ELR (cell line): ENCODE results near the gene ATP6V1G2.
"Not testable (repeated sequence)": the region's sequence is repeated elsewhere in the genome, so short reads cannot be mapped to it uniquely, and the experiment has no call there.

Experiments used
- DNase-seq: peaks from one replicate; pipeline ENCODE4 v3.0.0-alpha.2; 2015; ENCODE audit warnings: low read depth

Gene ATP6V1G2

GRCh38 chr6:31546339-31546957 lies at the start of gene ATP6V1G2:
ATP6V1G2 (minus strand) TSS chr6:31546608; CDS start chr6:31546559, 49 bp downstream.
- peak; percentile 93 for DNase-seq

GRCh38 chr6:31592396-31592771 lies 46.0 kb upstream of the ATP6V1G2 start:
- no peak for DNase-seq

DNA sequence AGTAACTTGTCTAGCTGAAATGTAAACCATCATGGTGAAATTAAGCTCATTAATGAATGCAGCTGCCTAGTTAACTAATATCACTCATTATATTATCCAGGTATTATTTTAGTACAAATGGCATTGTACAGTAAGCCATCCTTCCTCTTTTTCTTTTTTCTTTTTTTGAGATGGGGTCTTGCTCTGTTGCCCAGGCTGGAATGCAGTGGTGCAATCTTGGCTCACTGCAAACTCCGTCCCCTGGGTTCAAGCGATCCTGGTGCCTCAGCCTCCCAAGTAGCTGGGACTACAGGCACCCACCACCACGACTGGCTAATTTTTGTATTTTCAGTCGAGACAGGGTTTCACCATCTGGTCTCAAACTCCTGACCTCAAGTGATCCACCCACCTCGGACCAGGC lies 44.3 kb upstream of the ATP6V1G2 start:
- not testable (repeated sequence) for DNase-seq

DNA sequence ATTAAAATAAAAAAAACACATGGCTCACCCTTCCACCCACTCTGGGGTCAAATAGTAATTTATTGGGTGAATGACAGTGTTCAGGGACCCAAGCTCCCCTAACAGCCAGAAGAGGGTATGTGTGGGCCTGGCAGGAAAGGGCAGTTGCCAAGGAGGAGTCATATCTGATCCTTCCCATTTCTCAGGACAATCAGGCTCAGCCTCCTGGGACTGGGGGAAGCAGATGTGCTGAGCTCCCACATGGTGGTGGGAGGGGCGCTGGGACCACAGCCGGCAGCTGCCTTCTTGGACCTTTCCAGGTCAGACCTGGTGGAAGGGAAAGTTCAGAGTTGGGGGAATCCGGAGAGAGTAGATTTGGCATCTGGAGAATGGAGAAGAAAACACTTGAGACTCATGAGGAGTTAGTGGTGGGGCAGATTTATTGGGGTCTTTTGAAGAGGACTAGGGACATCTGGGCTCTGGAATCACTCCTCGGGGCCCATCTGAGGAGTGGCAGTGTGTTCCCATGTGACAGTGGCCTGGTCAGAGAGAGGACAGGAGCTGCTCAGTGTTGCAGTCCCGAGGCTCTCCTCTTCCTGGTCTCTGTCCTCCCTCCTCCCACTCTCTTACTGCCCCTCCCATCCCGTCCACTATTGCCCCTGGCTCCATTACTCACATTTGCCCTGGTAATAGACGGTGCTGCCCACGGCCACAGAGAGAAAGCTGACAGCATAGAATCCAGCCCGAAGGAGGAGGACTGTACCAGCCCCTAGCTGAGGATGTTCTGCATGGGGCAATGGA lies 42.7 kb upstream of the ATP6V1G2 start:
- no peak for DNase-seq

DNA sequence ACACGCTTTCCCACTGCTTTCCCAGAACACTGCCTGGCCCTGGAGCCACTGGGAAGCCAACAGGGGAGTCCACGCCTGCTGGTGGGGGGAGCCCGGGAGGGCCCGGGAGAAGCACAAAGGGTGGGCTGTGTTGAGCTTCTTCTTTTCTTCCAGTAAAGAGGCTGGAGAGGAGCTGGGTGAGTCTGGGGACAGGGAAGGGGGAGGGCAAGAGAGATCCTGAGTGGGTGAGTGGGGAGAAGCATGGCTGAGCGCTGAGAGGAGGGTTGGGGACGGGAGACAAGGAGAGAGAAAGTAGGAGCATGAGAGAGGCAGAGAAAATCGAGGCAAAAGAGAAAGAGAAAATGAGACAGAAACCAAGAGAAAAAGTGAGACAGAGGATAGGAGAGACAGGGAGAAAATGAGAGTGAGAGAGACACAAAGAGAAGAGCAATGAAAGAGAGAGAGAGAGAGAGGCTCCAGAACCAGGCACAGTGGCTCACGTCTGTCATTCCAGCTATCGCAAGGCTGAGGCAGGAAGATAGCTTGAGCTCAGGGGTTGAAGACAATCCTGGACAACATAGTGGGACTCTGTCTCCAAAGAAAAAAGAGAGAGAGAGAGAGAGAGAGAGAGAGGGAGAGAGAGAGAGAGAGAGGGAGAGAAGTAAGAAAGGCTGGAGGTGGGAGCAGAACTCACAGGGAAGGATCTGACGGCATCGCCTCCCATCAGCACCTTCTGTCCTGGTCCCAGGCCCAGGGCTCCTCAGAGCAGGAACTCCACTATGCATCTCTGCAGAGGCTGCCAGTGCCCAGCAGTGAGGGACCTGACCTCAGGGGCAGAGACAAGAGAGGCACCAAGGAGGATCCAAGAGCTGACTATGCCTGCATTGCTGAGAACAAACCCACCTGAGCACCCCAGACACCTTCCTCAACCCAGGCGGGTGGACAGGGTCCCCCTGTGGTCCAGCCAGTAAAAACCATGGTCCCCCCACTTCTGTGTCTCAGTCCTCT lies 41.7 kb upstream of the ATP6V1G2 start:
- no peak for DNase-seq

- no peak for DNase-seq
These were observed 40.3 kb upstream of the ATP6V1G2 start for GRCh38 chr6:31586599-31587281.

DNA sequence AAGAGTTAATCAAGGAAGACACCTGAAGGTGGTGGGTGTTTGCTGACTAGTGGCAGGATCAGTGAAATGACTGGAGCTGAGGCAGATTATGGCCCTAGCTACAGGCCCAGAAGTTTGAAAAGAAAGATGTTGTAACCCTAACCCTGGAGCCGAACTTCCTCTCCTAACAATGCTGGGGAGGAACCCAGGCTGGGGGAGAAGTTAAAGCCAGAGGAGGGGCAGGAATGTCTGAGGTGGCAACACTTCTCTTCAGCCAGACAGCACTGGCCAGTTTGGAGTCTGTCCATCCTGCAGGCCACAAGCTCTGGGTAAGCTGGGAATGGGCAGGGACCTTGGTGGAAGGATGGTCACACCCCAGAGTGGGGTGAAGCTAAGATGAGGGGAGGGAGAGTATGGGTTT lies 39.6 kb upstream of the ATP6V1G2 start, which contains the start of gene LST1:
Gene LST1 (plus strand): TSS at position 270 of the 400 bp plus-strand sequence. CDS start 1,023 bp downstream, outside the sequence.
- DNase-seq: no peak

- DNase-seq: peak; percentile 46
These were observed 39.1 kb upstream of the ATP6V1G2 start for GRCh38 chr6:31585491-31585890.

DNA sequence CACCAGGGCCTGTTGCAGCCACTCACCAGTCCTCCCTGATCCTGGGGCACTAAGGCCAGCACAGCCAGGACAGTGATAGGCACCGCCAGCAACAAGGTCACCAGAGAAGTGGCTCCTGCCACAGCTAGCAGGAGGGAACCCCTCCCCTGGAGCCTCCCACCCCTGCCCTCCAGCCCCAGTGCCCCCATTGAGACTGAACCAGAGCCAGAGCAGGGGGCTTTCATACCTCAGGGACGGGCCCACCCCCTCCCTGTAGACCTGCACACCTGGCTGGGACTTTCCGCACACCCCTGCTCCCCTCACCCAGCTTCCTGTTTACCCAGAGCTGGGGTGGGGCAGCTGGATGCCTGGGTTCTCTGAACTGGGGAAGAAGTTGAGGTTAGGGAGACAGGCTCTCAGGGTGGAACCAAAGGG lies 35.8 kb upstream of the ATP6V1G2 start, which contains the start of gene LTB:
Gene LTB (minus strand): TSS at position 195 of the 414 bp plus-strand sequence. CDS start 7 bp downstream, at position 188.
- DNase-seq: no peak

DNA sequence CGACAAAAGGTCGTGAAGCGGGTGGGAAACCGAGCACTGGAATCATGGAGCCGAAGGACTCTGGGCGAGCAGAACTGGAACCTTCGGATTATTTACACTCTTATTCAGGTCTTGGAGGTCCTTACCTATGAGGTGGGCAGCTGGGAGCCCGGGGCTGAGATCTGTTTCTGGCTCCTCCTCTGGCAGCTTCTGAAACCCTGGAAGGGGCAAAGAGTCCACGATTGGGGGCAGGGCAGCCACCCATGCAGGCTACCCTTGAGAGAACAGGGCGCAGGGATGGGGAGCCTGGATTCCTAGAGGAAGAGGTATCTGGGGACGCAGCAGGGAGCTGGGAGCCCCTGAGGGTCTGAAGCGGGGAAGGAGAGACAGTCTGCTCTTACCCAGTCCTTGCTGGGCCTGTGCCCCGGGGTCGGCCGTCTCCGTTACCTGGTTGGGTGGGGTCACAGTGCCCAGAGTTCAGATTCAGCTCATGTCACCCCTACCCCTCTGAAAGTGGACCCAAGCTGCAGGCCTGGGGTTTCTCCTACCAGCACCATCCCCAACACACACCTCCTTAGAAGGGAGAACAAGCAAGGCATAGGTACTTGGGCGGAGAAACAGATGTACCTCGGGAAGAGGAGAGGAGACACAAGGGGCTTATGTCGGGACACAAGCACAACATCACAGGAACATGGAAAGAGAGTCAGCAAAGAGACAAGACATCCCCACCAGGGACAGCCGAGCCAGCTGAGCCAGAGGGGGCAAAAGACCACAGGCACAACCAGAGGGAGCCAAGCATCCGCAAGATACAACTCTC lies 35.2 kb upstream of the ATP6V1G2 start:
- DNase-seq: peak; percentile 32

- DNase-seq: peak; percentile 85
These were observed 34.5 kb upstream of the ATP6V1G2 start for GRCh38 chr6:31580807-31581433.

DNA sequence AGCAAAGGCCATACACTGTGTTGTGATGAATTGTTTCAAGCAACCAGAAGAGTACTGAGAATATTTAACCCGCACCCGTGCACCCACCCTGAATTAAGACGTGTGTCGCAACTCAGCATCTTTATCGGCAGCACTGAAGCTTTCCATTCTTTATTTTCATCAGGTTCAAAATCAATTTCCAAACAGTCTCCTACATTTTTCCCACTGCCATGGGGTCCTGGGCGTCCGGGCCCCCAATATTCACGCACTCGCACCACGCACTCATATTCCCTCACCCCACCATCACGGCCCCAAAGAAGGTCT lies 34.0 kb upstream of the ATP6V1G2 start:
- no peak for DNase-seq

DNA sequence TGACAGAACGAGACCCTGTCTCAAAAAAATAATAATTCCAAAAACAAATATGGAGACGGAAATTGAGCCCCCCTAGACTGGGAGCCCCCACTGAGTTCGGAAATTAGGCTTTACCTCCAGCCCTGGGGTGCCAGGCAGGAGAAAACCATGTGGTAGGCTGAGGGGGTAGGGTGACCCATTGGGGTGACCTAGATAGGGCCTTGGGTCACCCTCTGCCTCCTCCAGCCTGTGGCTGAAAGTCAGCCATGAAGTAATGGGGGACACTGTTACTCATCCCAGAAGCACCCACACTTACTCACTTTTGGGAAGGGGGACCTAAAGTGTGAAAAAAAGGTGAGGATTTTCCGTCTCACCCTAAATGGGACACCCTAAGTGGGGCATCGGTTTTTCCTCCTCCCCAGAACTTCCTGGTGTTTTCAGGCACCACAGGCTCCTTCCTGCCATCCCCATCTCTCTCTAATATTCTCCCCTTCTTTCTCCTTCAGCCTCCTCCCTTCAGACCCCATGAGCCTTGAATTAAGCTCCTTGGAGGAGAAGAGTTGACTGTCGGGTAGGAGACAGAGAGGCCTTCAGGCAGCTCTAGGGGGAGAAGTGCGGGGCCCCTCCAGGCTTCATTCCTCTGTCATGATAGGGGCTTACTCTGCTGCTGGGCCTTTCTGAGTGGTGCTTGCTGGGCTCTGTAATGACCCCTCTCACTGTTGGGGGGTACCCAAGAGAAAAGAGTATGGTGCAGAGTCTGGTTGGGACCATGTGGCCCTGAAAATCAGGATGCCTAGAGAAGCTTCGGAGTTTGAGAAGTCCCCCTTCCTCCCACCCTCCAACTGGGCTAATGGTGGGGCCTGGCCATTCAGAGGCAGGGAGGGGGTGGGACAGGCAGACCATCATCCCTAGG lies 33.4 kb upstream of the ATP6V1G2 start:
- DNase-seq: no peak

DNA sequence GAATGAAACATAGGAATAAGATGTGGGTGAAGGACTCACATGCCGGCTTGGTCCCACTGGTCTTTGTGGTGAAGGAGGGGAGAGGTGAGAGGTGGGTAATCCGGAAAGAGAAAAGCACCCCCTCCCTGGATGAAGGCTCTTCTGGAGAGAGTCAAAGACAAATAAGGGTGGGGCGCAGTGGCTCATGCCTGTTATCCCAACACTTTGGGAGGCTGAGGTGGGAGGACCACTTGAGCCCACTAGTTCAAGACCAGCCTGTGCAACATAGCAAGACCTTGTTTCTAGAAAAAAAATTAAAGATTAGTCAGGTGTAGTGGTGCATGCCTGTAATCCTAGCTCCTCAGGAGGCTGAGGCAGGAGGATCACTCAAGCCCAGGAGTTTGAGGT lies 32.7 kb upstream of the ATP6V1G2 start:
- DNase-seq: no peak

DNA sequence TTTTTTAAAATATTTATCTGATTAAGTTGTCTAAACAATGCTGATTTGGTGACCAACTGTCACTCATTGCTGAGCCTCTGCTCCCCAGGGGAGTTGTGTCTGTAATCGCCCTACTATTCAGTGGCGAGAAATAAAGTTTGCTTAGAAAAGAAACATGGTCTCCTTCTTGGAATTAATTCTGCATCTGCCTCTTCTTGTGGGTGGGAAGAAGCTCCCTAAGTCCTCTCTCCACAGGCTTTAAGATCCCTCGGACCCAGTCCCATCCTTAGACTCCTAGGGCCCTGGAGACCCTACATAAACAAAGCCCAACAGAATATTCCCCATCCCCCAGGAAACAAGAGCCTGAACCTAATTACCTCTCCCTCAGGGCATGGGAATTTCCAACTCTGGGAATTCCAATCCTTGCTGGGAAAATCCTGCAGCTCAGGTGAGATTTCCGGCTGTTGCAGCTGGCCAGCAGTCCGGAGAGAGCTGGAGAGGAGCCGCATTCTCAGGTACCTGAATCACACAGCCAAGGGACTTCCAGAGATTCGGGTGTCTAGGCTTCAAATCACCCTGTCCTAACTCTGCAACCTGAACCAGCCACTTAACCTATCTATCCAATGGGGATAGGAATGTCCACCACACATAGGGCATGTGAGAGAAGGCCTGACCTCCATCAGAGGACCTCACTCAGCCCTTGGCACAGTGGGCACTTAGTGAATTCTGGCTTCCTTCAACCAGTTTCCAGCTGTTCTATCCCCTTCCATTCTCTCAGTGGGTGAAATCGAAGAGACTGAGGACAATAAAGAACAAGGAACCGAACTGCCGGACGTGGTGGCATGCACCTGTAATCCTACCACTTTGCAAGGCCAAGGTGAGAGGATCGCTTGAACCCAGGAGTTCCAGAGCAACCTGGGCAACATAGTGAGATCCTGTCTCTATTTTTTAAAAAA lies 32.0 kb upstream of the ATP6V1G2 start:
- no peak for DNase-seq

DNA sequence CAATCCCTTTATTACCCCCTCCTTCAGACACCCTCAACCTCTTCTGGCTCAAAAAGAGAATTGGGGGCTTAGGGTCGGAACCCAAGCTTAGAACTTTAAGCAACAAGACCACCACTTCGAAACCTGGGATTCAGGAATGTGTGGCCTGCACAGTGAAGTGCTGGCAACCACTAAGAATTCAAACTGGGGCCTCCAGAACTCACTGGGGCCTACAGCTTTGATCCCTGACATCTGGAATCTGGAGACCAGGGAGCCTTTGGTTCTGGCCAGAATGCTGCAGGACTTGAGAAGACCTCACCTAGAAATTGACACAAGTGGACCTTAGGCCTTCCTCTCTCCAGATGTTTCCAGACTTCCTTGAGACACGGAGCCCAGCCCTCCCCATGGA lies 31.2 kb upstream of the ATP6V1G2 start:
- no peak for DNase-seq

- no peak for DNase-seq
These were observed 30.6 kb upstream of the ATP6V1G2 start for GRCh38 chr6:31576897-31577578.
